Measurements from ENCODE around the gene ERGIC1.

- TF ChIP-seq EZH2 (IDR thresholded peaks at IDR 0.05; ENCODE audit: borderline replicate concordance, insufficient read depth, low read length, poor library complexity, severe bottlenecking) (no peak), EP300 (conservative IDR thresholded peaks at IDR 0.05; ENCODE audit: poor library complexity, severe bottlenecking) (no peak), CTCF (IDR thresholded peaks at IDR 0.05; ENCODE audit: poor library complexity, severe bottlenecking) (no peak), REST (IDR thresholded peaks at IDR 0.05; ENCODE audit: borderline replicate concordance) (no peak), POLR2AphosphoS5 (IDR thresholded peaks at IDR 0.05) (no peak), RAD21 (conservative IDR thresholded peaks at IDR 0.05) (no peak), TAF1 (IDR thresholded peaks at IDR 0.05; ENCODE audit: low read depth) (no peak)
Observed at GRCh38 chr5:172943283-172943841, 109.3 kb downstream of the ERGIC1 start.
